OCI-LY7 (cell line): ENCODE measurements around the gene RAB11FIP4.

Source experiments
- EZH2phosphoT487 ChIP-seq: fragments of 200-600 bp; sonication (generic); IDR thresholded peaks from 2 replicates; pipeline ENCODE4 v1.6.1; 2018; ENCODE audit warnings: low read depth, borderline replicate concordance, mild to moderate bottlenecking, mixed run types, antibody characterized with exemption, low read length, moderate library complexity, mixed read lengths
- TF ChIP-seq, protein P1 (sequence below): fragments of 200-600 bp; sonication (generic); conservative IDR thresholded peaks from 2 replicates; pipeline ENCODE4 v1.5.1; 2014; ENCODE audit warnings: mild to moderate bottlenecking, antibody characterized with exemption, low read length, moderate library complexity, mixed read lengths

DNA sequence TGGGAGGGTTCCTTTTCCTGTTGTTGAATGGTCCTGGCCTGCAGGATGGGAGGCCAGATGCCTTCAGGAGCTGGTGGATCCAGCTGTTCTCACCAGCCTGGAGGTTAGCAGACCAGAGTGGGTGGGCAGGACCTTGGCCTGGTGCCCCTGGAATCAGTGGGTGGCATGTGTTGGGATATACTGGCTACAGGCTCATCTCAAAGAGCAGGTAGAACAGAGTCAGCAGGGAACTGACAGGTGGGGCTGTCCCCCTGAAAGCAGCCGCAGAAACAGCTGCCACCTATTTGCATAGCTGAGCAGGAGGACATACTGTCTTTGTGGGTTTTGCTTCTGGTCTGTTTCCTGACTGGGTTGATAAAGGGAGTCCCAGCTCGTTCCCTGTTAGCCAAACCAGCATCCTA, 144.1 kb downstream of the RAB11FIP4 start:
- TF ChIP-seq, protein P1, sequence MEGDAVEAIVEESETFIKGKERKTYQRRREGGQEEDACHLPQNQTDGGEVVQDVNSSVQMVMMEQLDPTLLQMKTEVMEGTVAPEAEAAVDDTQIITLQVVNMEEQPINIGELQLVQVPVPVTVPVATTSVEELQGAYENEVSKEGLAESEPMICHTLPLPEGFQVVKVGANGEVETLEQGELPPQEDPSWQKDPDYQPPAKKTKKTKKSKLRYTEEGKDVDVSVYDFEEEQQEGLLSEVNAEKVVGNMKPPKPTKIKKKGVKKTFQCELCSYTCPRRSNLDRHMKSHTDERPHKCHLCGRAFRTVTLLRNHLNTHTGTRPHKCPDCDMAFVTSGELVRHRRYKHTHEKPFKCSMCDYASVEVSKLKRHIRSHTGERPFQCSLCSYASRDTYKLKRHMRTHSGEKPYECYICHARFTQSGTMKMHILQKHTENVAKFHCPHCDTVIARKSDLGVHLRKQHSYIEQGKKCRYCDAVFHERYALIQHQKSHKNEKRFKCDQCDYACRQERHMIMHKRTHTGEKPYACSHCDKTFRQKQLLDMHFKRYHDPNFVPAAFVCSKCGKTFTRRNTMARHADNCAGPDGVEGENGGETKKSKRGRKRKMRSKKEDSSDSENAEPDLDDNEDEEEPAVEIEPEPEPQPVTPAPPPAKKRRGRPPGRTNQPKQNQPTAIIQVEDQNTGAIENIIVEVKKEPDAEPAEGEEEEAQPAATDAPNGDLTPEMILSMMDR = 0 out of 2 replicates have a peak, but pooled peaks have one; percentile 16
- TF ChIP-seq EZH2phosphoT487 = no peak
